ENCODE results near the gene ROMO1. TPM values are rescaled to one million over a fixed set of nuclear protein-coding genes. Genes with fewer than 3 reads are reported as not detected.
A peak's percentile ranks its signal among the peaks of the same experiment; 100 is the strongest.

The ROMO1 gene
- total RNA-seq, 1 experiment from 2014 or later = 173 TPM

- peaks cover 29% of the 10 kb centered on the region for H3K4me1 Mint-ChIP-seq (ENCODE audit: insufficient read depth, unreplicated experiment)
- intact Hi-C loops (cut with micrococcal nuclease) = no loop called here
- H3K27ac Mint-ChIP-seq (ENCODE audit: low read depth, unreplicated experiment) = no peak overlapping the region
- peaks cover 87% of the 10 kb centered on the region for H3K36me3 Mint-ChIP-seq (ENCODE audit: insufficient read depth, unreplicated experiment)
- DNase-seq (ENCODE audit: unreplicated experiment) = no peak
- H3K4me3 Mint-ChIP-seq (ENCODE audit: unreplicated experiment) = peak overlapping the region; percentile 97
- H3K9me3 Mint-ChIP-seq (ENCODE audit: unreplicated experiment) = no peaks in the 10 kb centered on the region
- ChIA-PET POLR2A (interaction anchor here (0.6 to 11.4 kb wide), 12 partner anchors 8 to 216 kb away, joined by 3 to 617 read pairs (median 12); partner anchors contain the start of genes NFS1, PHF20, ROMO1 and SCAND1), CTCF (interaction anchor here (0.6 to 1.3 kb wide), 4 partner anchors 9 to 215 kb away, joined by 3 to 5 read pairs (median 4); no protein-coding TSS in a partner anchor)
- TF ChIP-seq CTCF (IDR thresholded peaks at IDR 0.05; ENCODE audit: unreplicated experiment) = no peak
- H3K27me3 Mint-ChIP-seq (ENCODE audit: insufficient read depth, unreplicated experiment) = no peaks in the 10 kb centered on the region
- no TSS peak for BruUV-seq (replicated peaks)
These were observed 39.4 kb downstream of the ROMO1 start for GRCh38 chr20:35738410-35739179.

DNA sequence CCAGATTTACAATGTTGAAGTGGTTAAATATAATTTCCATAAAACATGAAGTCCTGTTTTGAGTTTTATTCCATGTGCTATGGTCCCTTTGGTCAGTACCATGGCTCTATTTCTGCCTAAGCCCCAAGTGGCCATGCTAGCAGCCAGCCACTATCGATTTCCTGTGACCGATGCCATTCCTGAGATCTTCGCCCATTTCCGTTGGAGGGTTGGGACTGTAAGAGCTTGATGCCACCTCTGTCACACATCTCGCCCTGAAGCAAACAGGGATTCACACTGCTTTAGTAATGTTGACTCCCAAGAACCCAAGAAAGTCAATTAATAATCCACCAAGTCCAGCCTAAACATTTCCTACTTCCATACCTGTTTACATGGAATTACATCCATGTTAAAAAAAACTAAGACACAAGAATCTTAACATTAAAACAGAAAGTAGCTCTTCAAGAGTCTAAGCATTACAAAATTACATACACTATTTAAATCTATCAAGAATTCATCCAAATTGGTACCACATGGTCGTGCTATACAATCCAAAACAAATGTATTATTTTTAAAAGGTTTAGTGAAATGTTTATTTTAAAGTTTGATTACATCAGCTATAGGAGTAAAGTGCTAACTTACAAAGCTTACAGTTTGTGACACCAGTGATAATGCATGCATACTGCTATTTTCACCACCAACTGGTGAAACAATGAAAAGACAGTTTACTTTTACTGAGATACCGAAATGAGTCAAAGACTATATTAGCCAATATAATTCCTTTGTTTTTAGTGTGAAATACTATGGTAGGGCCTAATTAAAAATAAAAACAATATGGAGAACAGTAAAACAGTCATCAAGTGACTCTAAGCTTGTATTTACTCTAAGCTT is 40.3 kb downstream of the ROMO1 start:
- BruUV-seq (replicated peaks) = no TSS peak
- peak overlapping the region; percentile 98 for H3K27ac Mint-ChIP-seq (ENCODE audit: low read depth, unreplicated experiment)
- H3K27me3 Mint-ChIP-seq (ENCODE audit: insufficient read depth, unreplicated experiment) = no peaks in the 10 kb centered on the region
- ChIA-PET POLR2A (interaction anchor here (0.6 to 11.4 kb wide), 24 partner anchors 9 to 624 kb away, joined by 3 to 617 read pairs (median 6); partner anchors contain the start of genes CPNE1, NFS1, PHF20 and RBM12), CTCF (interaction anchor here (0.7 to 1.4 kb wide), 13 partner anchors 9 to 214 kb away, joined by 3 to 7 read pairs (median 4); partner anchors contain the start of gene PHF20)
- peak; percentile 35 for TF ChIP-seq CTCF (IDR thresholded peaks at IDR 0.05; ENCODE audit: unreplicated experiment)
- intact Hi-C loops (cut with micrococcal nuclease) = no loop called here
- H3K36me3 Mint-ChIP-seq (ENCODE audit: insufficient read depth, unreplicated experiment) = peaks cover 77% of the 10 kb centered on the region
- no peaks in the 10 kb centered on the region for H3K9me3 Mint-ChIP-seq (ENCODE audit: unreplicated experiment)
- H3K4me3 Mint-ChIP-seq (ENCODE audit: unreplicated experiment) = peak overlapping the region; percentile 97
- peaks cover 26% of the 10 kb centered on the region for H3K4me1 Mint-ChIP-seq (ENCODE audit: insufficient read depth, unreplicated experiment)
- peak; percentile 58 for DNase-seq (ENCODE audit: unreplicated experiment)

DNA sequence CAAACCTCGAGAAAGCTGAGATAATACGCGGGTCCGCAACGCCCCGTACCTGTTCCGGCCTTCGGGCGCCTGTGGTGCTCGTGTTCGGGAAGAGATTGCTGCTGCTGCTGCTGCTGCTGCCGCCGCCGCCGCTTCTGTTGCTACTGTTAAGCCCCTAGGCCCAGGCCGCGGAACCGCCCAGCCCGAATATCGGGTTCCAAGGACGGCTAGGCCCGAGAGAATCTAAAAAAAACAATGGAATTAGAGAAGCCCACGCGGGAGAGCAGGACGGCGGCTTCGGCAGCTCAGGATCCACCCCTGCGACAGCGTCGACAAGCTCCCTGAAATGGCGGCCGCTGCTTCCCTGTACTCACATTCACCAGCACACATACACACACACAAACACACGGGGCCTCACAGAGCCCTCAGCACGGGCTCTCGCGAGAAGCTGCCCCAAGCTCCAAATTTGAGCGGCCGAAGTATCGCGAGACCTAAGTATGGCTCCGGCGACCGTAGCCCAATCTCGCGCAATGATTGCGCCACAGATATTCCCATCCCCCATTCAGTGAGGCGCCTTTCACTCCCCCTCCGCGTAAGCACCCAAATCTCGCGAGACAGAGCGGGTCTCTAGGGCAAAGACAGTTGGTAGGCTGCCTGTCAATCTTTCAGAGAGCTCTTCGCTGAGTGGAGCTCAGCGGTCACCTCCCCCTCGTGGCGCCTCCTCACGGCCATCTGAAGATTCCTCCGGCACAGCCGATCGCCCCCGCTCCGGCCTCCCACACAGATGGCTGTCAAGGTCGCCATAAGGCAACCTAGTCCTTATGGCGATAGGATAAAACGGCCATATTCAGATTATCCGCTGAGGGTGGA is 42.9 kb downstream of the ROMO1 start, which contains the start of gene RBM39:
RBM39 (minus strand) TSS at position 369 of the 849 bp plus-strand sequence. CDS start 1,386 bp downstream, outside the sequence.
- ChIA-PET CTCF (interaction anchor here (0.6 to 4.4 kb wide), 10 partner anchors 12 to 212 kb away, joined by 3 to 49 read pairs (median 5); partner anchors contain the start of genes PHF20 and SCAND1), POLR2A (interaction anchor here (0.6 to 11.4 kb wide), 80 partner anchors 8 to 1437 kb away, joined by 3 to 617 read pairs (median 5); partner anchors contain the start of genes CEP250, CPNE1, DYNLRB1 and ERGIC3)
- Mint-ChIP-seq H3K36me3 (ENCODE audit: insufficient read depth, unreplicated experiment) (peaks cover 52% of the 10 kb centered on the region), H3K4me1 (ENCODE audit: insufficient read depth, unreplicated experiment) (peaks cover 23% of the 10 kb centered on the region), H3K4me3 (ENCODE audit: unreplicated experiment) (peak within 1 kb of the TSS; percentile 97), H3K27me3 (ENCODE audit: insufficient read depth, unreplicated experiment) (no peaks in the 10 kb centered on the region), H3K9me3 (ENCODE audit: unreplicated experiment) (no peaks in the 10 kb centered on the region), H3K27ac (ENCODE audit: low read depth, unreplicated experiment) (peak within 1 kb of the TSS; percentile 98)
- peak; percentile 14 for TF ChIP-seq CTCF (IDR thresholded peaks at IDR 0.05; ENCODE audit: unreplicated experiment)
- DNase-seq (ENCODE audit: unreplicated experiment) = peak; percentile 100
- no TSS peak for BruUV-seq (replicated peaks)
- intact Hi-C loops (cut with micrococcal nuclease) = loop anchor here (1.0 kb wide), 3 partner anchors 27 to 142 kb away; no protein-coding TSS in a partner anchor
